Thoracic aorta (tissue), 2 donors: ENCODE results near the gene CGB7. TPM values are rescaled to one million over a fixed set of nuclear protein-coding genes. Genes with fewer than 3 reads are reported as not detected.
A peak's percentile ranks its signal among the peaks of the same experiment; 100 is the strongest.
"Not testable (repeated sequence)": the region's sequence is repeated elsewhere in the genome, so short reads cannot be mapped to it uniquely, and the experiment has no call there.

Experiments used
- ATAC-seq: fragments of 150-250 bp; one replicate; pipeline ENCODE4 v1.8.0; 2017; ENCODE audit warnings: low read depth; ENCODE audit not compliant: insufficient number of reproducible peaks, low FRiP score
- DNase-seq: peaks from one replicate; pipeline ENCODE4 v3.0.0-alpha.2; 2020; ENCODE audit warnings: low spot score
- H3K27ac ChIP-seq, 2 donors: fragments of 200-600 bp; sonication (generic); 1 replicate in 1 of 2; 2 replicates in 1 of 2; pipeline ENCODE4 v1.5.1; 2016; ENCODE audit warnings: mild to moderate bottlenecking in 2 of 2, moderate library complexity in 2 of 2
- H3K27me3 ChIP-seq: fragments of 200-600 bp; sonication (generic); replicated peaks from 2 replicates; pipeline ENCODE4 v1.6.0; 2016; ENCODE audit warnings: mild to moderate bottlenecking; ENCODE audit not compliant: insufficient read depth
- H3K36me3 ChIP-seq: fragments of 200-600 bp; sonication (generic); one replicate; pipeline ENCODE4 v1.5.1; 2016
- H3K4me1 ChIP-seq, 2 donors: fragments of 200-600 bp; sonication (generic); 1 replicate in 1 of 2; 2 replicates in 1 of 2; pipeline versions ENCODE4 v1.5.1 to v1.6.0; 2016; ENCODE audit warnings: low read depth in 2 of 2, mild to moderate bottlenecking in 1 of 2; ENCODE audit not compliant: control insufficient read depth in 1 of 2
- H3K4me3 ChIP-seq: fragments of 200-600 bp; sonication (generic); 2 replicates; pipeline ENCODE4 v1.5.1; 2016; ENCODE audit warnings: mild to moderate bottlenecking
- H3K9me3 ChIP-seq: fragments of 200-600 bp; sonication (generic); 2 replicates; pipeline ENCODE4 v1.5.1; 2016
- total RNA-seq, 2 donors: library from RNA; depleted of rRNA; stranded (reverse); fragments of >200 nt; gene quantifications; one replicate each; pipeline versions ENCODE4 v1.1.0 to v1.2.3, GENCODE V29; 2016
- TF ChIP-seq, protein P1 (sequence below): fragments of 200-600 bp; sonication (generic); IDR thresholded peaks from one replicate; pipeline ENCODE4 v1.5.1; 2019; ENCODE audit warnings: antibody characterized with exemption

CGB7 gene
- total RNA-seq, 2 donors from 2014 or later: not detected

DNA sequence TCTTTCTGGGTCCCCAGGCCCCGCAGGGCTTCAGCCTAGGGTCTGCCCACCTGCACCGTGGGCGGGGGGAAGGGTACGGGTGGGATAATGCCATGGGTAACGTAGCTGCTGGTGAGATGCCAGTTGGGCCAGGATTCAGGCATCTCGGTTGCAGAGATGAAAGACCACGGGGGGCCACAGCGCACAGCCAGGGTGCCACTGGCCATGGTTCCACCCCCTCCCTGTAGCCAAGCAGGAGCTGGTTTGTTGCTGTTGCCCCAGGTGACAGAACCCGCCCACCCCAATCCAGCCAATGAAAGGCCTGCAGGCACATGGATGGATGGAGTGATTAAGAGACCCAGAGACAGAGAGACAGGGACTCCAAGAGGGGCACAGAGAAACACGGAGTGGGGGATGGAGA, 1.0 kb upstream of the CGB7 start:
- Histone ChIP-seq H3K36me3 (no peaks in the 10 kb centered on the region), H3K27me3 (no peaks in the 10 kb centered on the region), H3K9me3 (no peaks in the 10 kb centered on the region), H3K4me3 (no peak overlapping the region), H3K27ac (no peak overlapping the region), H3K4me1 (peaks cover 3 to 18% of the 10 kb centered on the region in 2 donors)
- ATAC-seq (no peak), DNase-seq (no peak)
- TF ChIP-seq, protein P1, sequence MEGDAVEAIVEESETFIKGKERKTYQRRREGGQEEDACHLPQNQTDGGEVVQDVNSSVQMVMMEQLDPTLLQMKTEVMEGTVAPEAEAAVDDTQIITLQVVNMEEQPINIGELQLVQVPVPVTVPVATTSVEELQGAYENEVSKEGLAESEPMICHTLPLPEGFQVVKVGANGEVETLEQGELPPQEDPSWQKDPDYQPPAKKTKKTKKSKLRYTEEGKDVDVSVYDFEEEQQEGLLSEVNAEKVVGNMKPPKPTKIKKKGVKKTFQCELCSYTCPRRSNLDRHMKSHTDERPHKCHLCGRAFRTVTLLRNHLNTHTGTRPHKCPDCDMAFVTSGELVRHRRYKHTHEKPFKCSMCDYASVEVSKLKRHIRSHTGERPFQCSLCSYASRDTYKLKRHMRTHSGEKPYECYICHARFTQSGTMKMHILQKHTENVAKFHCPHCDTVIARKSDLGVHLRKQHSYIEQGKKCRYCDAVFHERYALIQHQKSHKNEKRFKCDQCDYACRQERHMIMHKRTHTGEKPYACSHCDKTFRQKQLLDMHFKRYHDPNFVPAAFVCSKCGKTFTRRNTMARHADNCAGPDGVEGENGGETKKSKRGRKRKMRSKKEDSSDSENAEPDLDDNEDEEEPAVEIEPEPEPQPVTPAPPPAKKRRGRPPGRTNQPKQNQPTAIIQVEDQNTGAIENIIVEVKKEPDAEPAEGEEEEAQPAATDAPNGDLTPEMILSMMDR: no peak

DNA sequence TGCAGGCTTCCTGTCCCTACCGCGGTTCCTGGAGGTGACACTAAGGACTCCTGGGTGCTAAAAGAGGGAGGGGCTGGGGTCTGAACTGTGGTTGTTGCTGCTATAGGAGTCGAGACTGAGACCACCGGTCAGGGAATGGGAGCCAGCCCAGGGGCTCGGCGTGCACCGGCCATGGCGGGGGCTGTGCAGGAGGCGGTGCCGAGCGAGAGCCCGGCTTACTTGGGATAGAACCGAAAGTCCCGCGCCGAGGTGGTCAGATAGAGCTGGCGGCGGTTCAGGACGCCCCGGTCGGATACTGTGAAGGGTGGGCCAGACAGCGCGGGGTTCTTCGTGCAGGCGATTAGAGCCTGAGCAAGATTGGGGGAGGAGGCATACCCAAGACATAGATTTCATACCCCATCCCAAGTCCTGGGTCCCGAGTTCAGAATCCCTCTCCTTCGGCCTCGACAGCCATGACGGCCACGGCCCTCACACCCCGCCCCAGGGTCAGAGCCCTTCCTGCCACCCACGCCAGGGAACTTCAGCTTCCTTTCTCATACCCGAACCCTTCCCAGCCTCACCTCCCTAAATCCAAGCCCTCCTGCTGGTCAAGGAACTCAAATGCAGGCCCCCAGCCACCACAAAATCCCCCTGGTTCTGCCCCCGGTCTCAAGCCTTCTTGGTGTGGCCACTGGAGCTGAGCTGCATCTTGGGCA, 500 bp downstream of the CGB7 start:
- not testable (repeated sequence) for H3K27me3 ChIP-seq, DNase-seq, H3K27ac ChIP-seq, H3K9me3 ChIP-seq, H3K36me3 ChIP-seq, ATAC-seq
- Histone ChIP-seq H3K4me3 (peak overlapping the region; percentile 89), H3K4me1 (peaks cover 3 to 18% of the 10 kb centered on the region in 2 donors)

DNA sequence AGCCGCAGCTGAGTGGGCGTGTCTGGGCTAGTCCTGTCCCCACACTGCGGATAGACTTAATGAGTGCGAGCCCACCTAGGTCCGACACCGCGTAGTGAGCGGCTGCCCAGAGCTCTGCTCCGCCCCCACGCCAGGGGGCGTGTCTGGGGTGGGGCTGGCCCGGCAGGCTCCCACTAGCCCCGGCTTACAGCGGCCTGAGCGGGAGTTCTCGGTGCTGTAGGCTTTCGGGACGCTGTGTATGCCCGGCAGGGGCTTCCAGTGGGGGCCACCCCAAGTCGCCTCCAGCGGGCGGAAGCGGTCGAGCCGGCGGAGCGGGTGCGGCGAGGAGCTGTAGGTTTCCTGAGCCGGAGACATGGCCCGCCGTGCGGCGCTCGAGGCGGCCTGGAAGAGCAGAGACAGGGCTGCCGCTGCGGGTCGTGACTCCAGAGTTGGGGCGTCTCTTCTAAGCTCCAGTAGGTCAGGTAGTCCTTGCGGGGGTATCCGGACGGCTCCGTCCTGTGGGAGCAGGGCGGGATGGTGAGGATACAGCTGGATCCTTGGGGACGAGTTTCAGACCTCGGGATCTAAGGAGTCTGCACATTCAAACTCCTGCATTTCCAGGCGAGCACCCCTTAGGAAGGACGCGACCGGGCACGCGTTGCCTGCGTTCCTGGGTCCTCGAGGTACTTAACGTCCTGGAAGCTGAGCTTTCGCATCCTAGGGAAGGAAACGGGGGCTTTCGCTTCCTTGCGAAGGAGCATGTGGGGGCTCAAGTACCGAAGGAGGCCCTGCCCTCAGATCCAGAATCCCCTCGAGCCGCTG, 1.2 kb downstream of the CGB7 start:
- Histone ChIP-seq H3K4me1 (peaks cover 3 to 18% of the 10 kb centered on the region in 2 donors), H3K9me3 (no peaks in the 10 kb centered on the region), H3K4me3 (peak overlapping the region; percentile 89), H3K36me3 (no peaks in the 10 kb centered on the region), H3K27me3 (no peaks in the 10 kb centered on the region), H3K27ac (no peak overlapping the region)
- no peak for ATAC-seq
- TF ChIP-seq, protein P1: peak; percentile 28
- no peak for DNase-seq

DNA sequence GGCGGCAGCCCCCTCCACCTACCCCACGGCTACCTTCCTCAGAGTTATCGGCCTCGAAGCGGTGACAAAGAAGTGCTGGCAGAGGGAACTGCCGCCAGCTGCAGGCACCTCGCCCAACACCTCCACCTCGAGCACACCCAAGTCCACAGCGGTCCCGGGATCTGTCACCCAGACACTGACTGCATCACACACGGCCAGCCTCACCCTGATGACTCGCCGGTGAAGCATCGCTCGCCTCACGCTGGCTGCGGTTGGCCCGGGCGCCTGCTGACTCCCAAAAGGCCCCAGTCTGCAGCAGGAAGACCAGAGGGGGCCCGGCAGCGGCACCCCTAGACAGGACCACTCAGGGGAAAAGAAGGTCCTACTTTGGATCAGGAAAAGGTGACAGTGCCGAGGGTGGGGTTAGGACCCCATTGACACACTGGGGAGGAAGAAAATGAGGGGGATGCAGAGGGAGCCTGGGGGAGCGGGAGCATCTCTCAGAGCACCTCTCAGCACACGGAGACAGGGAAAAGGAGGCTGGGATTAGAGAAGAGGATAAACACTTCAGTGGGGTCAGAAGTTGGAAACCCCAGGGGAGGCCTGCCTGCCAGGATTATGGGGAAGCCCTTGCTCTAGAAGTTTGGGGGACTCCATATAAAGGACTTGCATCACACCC, 7.0 kb downstream of the CGB7 start:
- not testable (repeated sequence) for H3K9me3 ChIP-seq, H3K27ac ChIP-seq, H3K27me3 ChIP-seq, ATAC-seq, H3K36me3 ChIP-seq, H3K4me1 ChIP-seq, DNase-seq, H3K4me3 ChIP-seq

DNA sequence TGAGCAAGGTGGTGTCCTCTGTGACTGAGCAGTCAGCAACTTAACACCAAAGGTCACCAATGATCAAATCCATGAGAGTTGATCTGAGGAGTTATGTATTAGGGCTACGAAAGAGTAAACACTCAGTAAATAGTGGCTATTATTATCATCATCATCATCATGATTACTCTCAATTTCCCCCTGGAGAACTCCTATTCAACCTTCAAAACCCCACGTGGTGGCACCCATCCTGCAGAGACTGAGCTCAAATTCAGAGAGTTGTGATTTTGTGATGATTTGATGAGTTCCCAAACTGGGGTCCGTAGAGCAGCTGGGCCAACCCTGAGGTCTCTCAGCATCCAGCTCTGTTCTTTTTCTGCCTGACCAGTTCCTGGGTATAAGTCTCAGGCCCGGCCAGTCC, 7.7 kb downstream of the CGB7 start:
- H3K4me3 ChIP-seq, H3K9me3 ChIP-seq, H3K4me1 ChIP-seq, H3K27ac ChIP-seq, ATAC-seq, DNase-seq, H3K27me3 ChIP-seq, H3K36me3 ChIP-seq: not testable (repeated sequence)

DNA sequence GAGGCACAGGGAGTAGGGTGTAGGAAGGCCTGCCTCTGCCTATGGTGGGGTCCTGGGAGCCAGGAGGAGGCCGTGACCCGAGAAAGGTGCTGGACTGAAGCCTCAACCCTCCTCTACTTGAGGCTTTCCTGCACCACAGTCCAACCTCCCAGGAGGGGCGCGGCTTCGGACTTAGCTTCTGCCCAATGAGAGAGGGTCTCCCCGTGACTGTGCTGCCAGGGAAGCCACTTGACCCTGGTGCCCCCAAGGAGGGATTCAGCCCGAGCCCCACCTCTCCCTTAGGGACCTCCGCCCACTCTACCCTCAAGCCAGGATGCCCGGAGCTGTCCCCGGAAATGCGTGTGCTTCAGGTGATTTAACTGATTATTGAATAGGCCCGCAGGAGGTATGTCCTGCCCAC, 8.5 kb downstream of the CGB7 start, which contains the start of gene CGB8:
Gene CGB8, minus strand, starts transcription at position 101 of the 400 bp plus-strand sequence. CDS start 372 bp downstream, outside the sequence.
- not testable (repeated sequence) for H3K4me1 ChIP-seq, H3K36me3 ChIP-seq, DNase-seq, H3K27ac ChIP-seq, H3K27me3 ChIP-seq, H3K4me3 ChIP-seq, ATAC-seq, H3K9me3 ChIP-seq

DNA sequence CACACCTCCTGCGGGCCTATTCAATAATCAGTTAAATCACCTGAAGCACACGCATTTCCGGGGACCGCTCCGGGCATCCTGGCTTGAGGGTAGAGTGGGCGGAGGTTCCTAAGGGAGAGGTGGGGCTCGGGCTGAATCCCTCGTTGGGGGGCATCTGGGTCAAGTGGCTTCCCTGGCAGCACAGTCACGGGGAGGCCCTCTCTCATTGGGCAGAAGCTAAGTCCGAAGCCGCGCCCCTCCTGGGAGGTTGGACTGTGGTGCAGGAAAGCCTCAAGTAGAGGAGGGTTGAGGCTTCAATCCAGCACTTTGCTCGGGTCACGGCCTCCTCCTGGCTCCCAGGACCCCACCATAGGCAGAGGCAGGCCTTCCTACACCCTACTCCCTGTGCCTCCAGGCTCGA, 14.0 kb downstream of the CGB7 start, which contains the start of gene CGB5:
Gene CGB5, plus strand, starts transcription at position 301 of the 400 bp plus-strand sequence. CDS start 362 bp downstream, outside the sequence.
- not testable (repeated sequence) for H3K4me3 ChIP-seq, ATAC-seq, H3K36me3 ChIP-seq, H3K4me1 ChIP-seq, H3K27ac ChIP-seq, H3K9me3 ChIP-seq, DNase-seq, H3K27me3 ChIP-seq

DNA sequence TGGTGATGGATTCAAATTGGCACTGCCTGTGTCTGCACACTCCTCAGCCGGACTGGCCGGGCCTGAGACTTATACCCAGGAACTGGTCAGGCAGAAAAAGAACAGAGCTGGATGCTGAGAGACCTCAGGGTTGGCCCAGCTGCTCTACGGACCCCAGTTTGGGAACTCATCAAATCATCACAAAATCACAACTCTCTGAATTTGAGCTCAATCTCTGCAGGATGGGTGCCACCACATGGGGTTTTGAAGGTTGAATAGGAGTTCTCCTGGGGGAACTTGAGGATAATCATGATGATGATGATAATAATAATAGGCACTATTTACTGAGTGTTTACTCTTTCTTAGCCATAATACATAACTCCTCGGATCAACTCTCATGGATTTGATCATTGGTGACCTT, 14.9 kb downstream of the CGB7 start:
- H3K36me3 ChIP-seq, H3K27ac ChIP-seq, H3K27me3 ChIP-seq, H3K4me1 ChIP-seq, DNase-seq, H3K4me3 ChIP-seq, H3K9me3 ChIP-seq, ATAC-seq: not testable (repeated sequence)
